Measurements from ENCODE around the gene DAB1.
"Not testable (repeated sequence)": the region's sequence is repeated elsewhere in the genome, so short reads cannot be mapped to it uniquely, and the experiment has no call there.

Gene DAB1

GRCh38 chr1:57269630-57270225 lies 154.1 kb downstream of the DAB1 start:
- DNase-seq = no peak

GRCh38 chr1:57265104-57265503 lies 158.8 kb downstream of the DAB1 start:
- DNase-seq = no peak

GRCh38 chr1:57262472-57262871 lies 161.4 kb downstream of the DAB1 start:
- DNase-seq = no peak

GRCh38 chr1:57258557-57259325 lies 165.1 kb downstream of the DAB1 start:
- no peak for DNase-seq

GRCh38 chr1:57255945-57256344 lies 167.9 kb downstream of the DAB1 start:
- no peak for DNase-seq

- DNase-seq = peak; percentile 7
Observed at GRCh38 chr1:57254022-57254421, 169.8 kb downstream of the DAB1 start.

GRCh38 chr1:57252597-57253294 lies 171.1 kb downstream of the DAB1 start:
- no peak for DNase-seq

GRCh38 chr1:57250021-57250420 lies 173.8 kb downstream of the DAB1 start:
- DNase-seq = no peak

GRCh38 chr1:57249511-57249910 lies 174.3 kb downstream of the DAB1 start:
- DNase-seq = no peak

GRCh38 chr1:57248830-57249229 lies 175.0 kb downstream of the DAB1 start:
- no peak for DNase-seq

- DNase-seq = no peak
Observed at GRCh38 chr1:57238233-57238781, 185.6 kb downstream of the DAB1 start.

- no peak for DNase-seq
Observed at GRCh38 chr1:57235730-57236510, 187.9 kb downstream of the DAB1 start.

- no peak for DNase-seq
Observed at GRCh38 chr1:57234459-57234858, 189.4 kb downstream of the DAB1 start.

- DNase-seq = no peak
Observed at GRCh38 chr1:57232500-57232899, 191.4 kb downstream of the DAB1 start.

- no peak for DNase-seq
Observed at GRCh38 chr1:57229998-57230397, 193.9 kb downstream of the DAB1 start.

- DNase-seq = no peak
Observed at GRCh38 chr1:57229076-57229475, 194.8 kb downstream of the DAB1 start.

GRCh38 chr1:57222801-57223200 lies 201.1 kb downstream of the DAB1 start:
- no peak for DNase-seq

GRCh38 chr1:57222307-57222706 lies 201.6 kb downstream of the DAB1 start:
- DNase-seq = no peak

GRCh38 chr1:57220905-57221304 lies 203.0 kb downstream of the DAB1 start:
- DNase-seq = not testable (repeated sequence)

- DNase-seq = no peak
Observed at GRCh38 chr1:57218487-57219079, 205.3 kb downstream of the DAB1 start.

- no peak for DNase-seq
Observed at GRCh38 chr1:57217905-57218304, 206.0 kb downstream of the DAB1 start.

GRCh38 chr1:57214951-57215575 lies 208.8 kb downstream of the DAB1 start:
- DNase-seq = no peak
